Body of pancreas (tissue), 4 donors: Measurements from ENCODE around the gene RILPL2. TPM values are rescaled to one million over a fixed set of nuclear protein-coding genes. Genes with fewer than 3 reads are reported as not detected.

Experiments
- ATAC-seq: fragments of 150-250 bp; one replicate; pipeline ENCODE4 v1.9.1; 2016
- DNase-seq, 4 donors: peaks; one replicate each; pipeline ENCODE4 v3.0.0-alpha.2; 2019
- H3K27ac ChIP-seq, 4 donors: fragments of 200-600 bp; sonication (generic); 1 replicate in 3 of 4; 2 replicates in 1 of 4; pipeline versions ENCODE4 v1.5.1 to v1.6.1; 2016 to 2019; ENCODE audit warnings: mild to moderate bottlenecking in 1 of 4, mixed read lengths in 1 of 4, moderate library complexity in 1 of 4
- H3K27me3 ChIP-seq, 2 donors: fragments of 200-600 bp; sonication (generic); one replicate each; pipeline ENCODE4 v1.6.0; 2016; ENCODE audit warnings: mild to moderate bottlenecking in 1 of 2
- H3K36me3 ChIP-seq, 2 donors: fragments of 200-600 bp; sonication (generic); replicated peaks in 1 of 2; 2 replicates each; pipeline ENCODE4 v1.5.1; 2016; ENCODE audit warnings: low read depth in 2 of 2; ENCODE audit not compliant: insufficient read depth in 1 of 2
- H3K4me1 ChIP-seq: fragments of 200-600 bp; sonication (generic); one replicate; pipeline ENCODE4 v1.6.0; 2016
- H3K4me3 ChIP-seq, 2 donors: fragments of 200-600 bp; sonication (generic); 1 replicate in 1 of 2; 2 replicates in 1 of 2; pipeline ENCODE4 v1.5.1; 2016 to 2019
- H3K9me3 ChIP-seq, 3 donors: fragments of 200-600 bp; sonication (generic); 1 replicate in 2 of 3; 2 replicates in 1 of 3; pipeline ENCODE4 v1.5.1; 2016
- CTCF ChIP-seq, 7 experiments: fragments of 450-650 bp in 4 of 7; fragments of 200-600 bp in 3 of 7; sonication (generic) in 3 of 7; IDR thresholded peaks; one replicate each; pipeline ENCODE4 v1.5.1; 2016 to 2019; ENCODE audit warnings: antibody characterized with exemption in 7 of 7
- POLR2A ChIP-seq, 3 donors: fragments of 450-650 bp; IDR thresholded peaks; one replicate each; pipeline ENCODE4 v1.6.1; 2016; ENCODE audit warnings: antibody characterized with exemption in 3 of 3, mild to moderate bottlenecking in 2 of 3
- WGBS, 2 donors: methylation state at CpG; one replicate each; pipeline ENCODE4 v1.1.5; 2017; 5-methylcytosine and 5-hydroxymethylcytosine counted together
- intact Hi-C: fragments of 100-400 bp; cut with DNase I; formaldehyde crosslinking; loops from one replicate; pipeline ENCODE4 v1.15.1; 2023
- total RNA-seq, 2 donors: library from RNA; depleted of rRNA; stranded (reverse); fragments of >200 nt; gene quantifications; one replicate each; pipeline ENCODE4 v1.1.0, GENCODE V29; 2016

RILPL2 gene
- total RNA-seq, 2 donors from 2014 or later, result 2.6 TPM

DNA sequence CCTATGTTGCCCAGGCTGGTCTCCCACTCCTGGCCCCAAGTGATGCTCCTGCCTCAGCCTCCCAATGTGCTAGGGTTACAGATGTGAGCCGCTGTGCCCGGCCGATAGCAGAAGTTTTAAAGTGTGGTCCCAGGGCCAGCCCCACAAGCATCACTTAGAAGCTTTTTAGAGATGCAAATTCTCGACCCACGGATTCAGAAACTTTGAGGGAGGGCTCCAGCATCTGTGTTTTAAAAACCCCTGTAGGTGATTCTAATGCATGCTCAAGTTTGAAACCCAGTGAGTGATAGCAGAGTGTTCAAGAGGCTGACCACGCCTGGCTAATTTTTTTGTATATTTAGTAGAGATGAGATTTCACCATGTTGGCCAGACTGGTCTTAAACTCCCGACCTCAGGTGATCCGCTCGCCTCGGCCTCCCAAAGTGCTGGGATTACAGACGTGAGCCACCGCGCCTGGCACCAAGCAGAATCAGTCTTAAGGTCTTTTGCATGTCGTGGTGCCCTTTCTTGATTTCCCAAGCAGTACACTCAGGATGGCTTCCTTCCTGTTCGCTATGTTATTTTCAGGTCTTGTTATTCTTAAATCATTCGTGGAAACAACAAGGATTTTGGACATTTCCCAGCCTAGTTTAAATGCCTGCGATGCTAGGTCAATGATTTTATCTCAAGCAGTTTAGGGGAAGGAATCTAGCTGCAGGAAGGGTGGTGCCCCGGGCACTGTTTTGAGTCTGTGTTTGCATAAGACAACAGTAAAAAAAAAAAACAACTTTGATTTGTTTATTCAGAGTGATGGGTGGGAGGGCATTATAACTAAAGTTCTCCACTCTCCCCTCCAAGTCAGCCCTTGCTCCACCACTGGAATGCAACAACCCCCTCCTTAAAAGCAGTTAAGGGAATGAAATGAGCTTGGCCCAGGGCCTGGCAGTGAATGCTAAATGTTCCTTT, 9.2 kb upstream of the RILPL2 start:
- intact Hi-C loops, result no loop called here
- Histone ChIP-seq H3K9me3 (no peaks in the 10 kb centered on the region), H3K27me3 (no peaks in the 10 kb centered on the region), H3K4me1 (peaks cover 12% of the 10 kb centered on the region), H3K36me3 (no peaks in the 10 kb centered on the region), H3K27ac (peak overlapping the region in 2 of 4 donors; percentile 54 to 65), H3K4me3 (no peak overlapping the region)
- peak; percentile 36 for ATAC-seq
- peak in 1 of 4 donors; percentile 22 for DNase-seq
- no peak for TF ChIP-seq POLR2A (IDR thresholded peaks at IDR 0.05)
- TF ChIP-seq CTCF (IDR thresholded peaks at IDR 0.05), result no peak
- WGBS, 2 donors, result 45 to 46% methylated on average over 18 of the region's 18 CpGs

DNA sequence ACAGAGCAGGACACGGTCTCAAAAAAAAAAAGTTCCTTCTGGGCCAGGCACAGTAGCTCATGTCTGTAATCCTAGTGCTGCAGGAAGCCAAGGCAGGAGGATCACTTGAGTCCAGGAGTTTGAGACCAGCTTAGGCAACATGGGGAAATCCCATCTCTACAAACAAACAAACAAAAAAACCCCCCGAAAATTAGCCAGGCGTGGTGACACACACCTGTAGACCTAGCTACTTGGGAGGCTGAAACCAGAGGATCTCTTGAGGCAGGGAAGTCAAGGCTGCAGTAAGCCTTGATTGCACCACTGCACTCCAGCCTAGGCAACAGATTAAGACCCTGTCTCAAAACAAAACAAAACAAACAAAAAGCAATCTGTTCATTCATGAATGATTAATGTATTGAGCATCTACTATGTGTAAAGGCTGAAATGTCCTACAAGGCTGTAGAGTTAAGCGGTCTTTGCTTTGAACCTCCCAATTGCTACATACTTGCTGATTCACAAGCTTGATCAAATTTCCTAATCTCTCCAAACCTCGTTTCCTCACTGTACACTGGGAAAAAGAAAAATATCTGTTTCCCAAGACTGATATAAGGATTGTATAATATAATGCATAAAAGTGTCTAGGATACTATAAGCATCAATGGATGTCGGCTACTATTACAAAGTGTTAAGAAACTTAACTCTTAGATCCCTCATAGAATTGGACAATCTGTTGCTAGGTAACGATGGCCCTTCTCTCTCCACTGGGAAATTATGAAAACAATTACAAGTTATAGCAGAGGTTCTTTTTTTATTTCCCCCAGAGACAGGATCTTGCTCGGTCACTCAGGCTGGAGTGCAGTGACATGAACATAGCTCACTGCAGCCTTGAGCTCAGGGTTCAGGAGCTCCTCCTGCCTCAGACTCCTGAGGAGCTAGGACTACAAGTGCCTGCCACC, 7.9 kb upstream of the RILPL2 start:
- Histone ChIP-seq H3K36me3 (no peaks in the 10 kb centered on the region), H3K27ac (no peak overlapping the region), H3K27me3 (no peaks in the 10 kb centered on the region), H3K9me3 (no peaks in the 10 kb centered on the region), H3K4me1 (peaks cover 12% of the 10 kb centered on the region), H3K4me3 (no peak overlapping the region)
- ATAC-seq (no peak), DNase-seq (no peak)
- WGBS, 2 donors, result 60 to 80% methylated on average over 7 to 8 of the region's 8 CpGs
- intact Hi-C loops, result no loop called here
- TF ChIP-seq POLR2A (IDR thresholded peaks at IDR 0.05) (no peak), CTCF (IDR thresholded peaks at IDR 0.05) (no peak)

GRCh38 chr12:123442774-123443173, 6.3 kb upstream of the RILPL2 start:
- no peaks in the 10 kb centered on the region for H3K27me3 ChIP-seq
- no peak overlapping the region for H3K27ac ChIP-seq
- 62 to 73% methylated on average over 4 of the region's 4 CpGs for WGBS, 2 donors
- intact Hi-C loops, result no loop called here
- DNase-seq (no peak), ATAC-seq (no peak)
- peaks cover 12% of the 10 kb centered on the region for H3K4me1 ChIP-seq
- H3K4me3 ChIP-seq, result no peak overlapping the region
- TF ChIP-seq CTCF (IDR thresholded peaks at IDR 0.05) (no peak), POLR2A (IDR thresholded peaks at IDR 0.05) (no peak)
- H3K36me3 ChIP-seq, result no peaks in the 10 kb centered on the region
- H3K9me3 ChIP-seq, result no peaks in the 10 kb centered on the region

- 75 to 81% methylated on average over 13 of the region's 13 CpGs for WGBS, 2 donors
- ATAC-seq (no peak), DNase-seq (no peak)
- Histone ChIP-seq H3K27ac (no peak overlapping the region), H3K4me3 (no peak overlapping the region), H3K27me3 (no peaks in the 10 kb centered on the region), H3K36me3 (no peaks in the 10 kb centered on the region), H3K9me3 (no peaks in the 10 kb centered on the region), H3K4me1 (peaks cover 18% of the 10 kb centered on the region)
- TF ChIP-seq POLR2A (IDR thresholded peaks at IDR 0.05) (no peak), CTCF (IDR thresholded peaks at IDR 0.05) (no peak)
- intact Hi-C loops, result no loop called here
Measured at GRCh38 chr12:123441523-123442164, 5.2 kb upstream of the RILPL2 start.
